ENCODE measurements around the gene KEAP1. TPM values are rescaled to one million over a fixed set of nuclear protein-coding genes. Genes with fewer than 3 reads are reported as not detected.

The KEAP1 gene
- total and polyA plus RNA-seq, 2 of the 13 experiments (the other 11 are each of a cell fraction or from before 2014, with no cell fraction given) = 56.7 to 72.9 TPM

DNA sequence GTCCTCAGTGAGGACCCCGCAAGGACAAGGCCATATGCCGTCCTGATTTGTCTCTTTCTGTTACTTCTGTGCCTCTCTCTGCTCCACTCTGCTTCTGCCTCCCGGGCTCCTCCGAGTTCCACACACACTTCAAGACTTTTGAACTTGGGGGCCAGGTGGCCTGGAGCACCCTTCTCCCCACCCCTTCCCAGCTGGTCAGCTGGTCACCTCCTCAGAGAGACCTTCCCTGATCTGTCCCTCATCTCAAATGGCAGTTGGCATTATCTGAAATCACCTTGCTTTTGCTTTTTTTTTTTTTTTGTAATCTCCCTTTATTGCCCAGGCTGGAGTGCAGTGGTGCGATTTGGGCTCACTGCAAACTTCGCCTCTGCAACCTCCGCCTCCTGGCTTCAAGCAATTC, 16.3 kb upstream of the KEAP1 start:
- 50% methylated on average over 7 of the region's 7 CpGs for WGBS (ENCODE audit: low lambda C conversion rate)
- Histone ChIP-seq H2AFZ (ENCODE audit: low read length) (no peak overlapping the region), H3K9ac (ENCODE audit: insufficient read depth, low read depth, low read length) (no peak overlapping the region), H3K4me2 (ENCODE audit: low read depth, low read length) (no peak overlapping the region), H3K9me3 (ENCODE audit: low read length) (no peaks in the 10 kb centered on the region), H3K79me2 (ENCODE audit: insufficient read depth, low read length) (no peaks in the 10 kb centered on the region), H4K20me1 (ENCODE audit: insufficient read depth, low read length) (no peaks in the 10 kb centered on the region), H3K36me3 (replicated peaks in 1 of 2; ENCODE audit: control insufficient read depth in 1 of 2, insufficient read depth in 2 of 2, low read length in 2 of 2) (no peaks in the 10 kb centered on the region), H3K4me1 (ENCODE audit: insufficient read depth, low read length) (peaks cover 48% of the 10 kb centered on the region), H3K27me3 (ENCODE audit: control insufficient read depth in 1 of 2, insufficient read depth in 2 of 2, low read length in 2 of 2) (peaks cover 13 to 57% of the 10 kb centered on the region in 2 experiments), H3K27ac (ENCODE audit: extremely low read length, insufficient read depth, low read length) (no peak overlapping the region), H3K4me3 (replicated peaks in 1 of 3; ENCODE audit: insufficient read depth in 1 of 3, low read depth in 2 of 3, low read length in 3 of 3) (no peak overlapping the region)
- in situ Hi-C loops (cut with HindIII; ENCODE audit: extremely low pct_ligation_motif_present, low pct_unique_long_range_greater_than_20kb) (no loop called here), intact Hi-C loops (cut with micrococcal nuclease; ENCODE audit: unreplicated experiment) (no loop called here)
- no TSS peak for BruUV-seq (replicated peaks)
- POLR2A ChIA-PET = no interaction called here
- TF ChIP-seq KMT2A (CRISPR knock-in tag; IDR thresholded peaks at IDR 0.05) (no peak), ZNF766 (CRISPR knock-in tag; IDR thresholded peaks at IDR 0.05; ENCODE audit: borderline replicate concordance) (no peak), DMTF1 (CRISPR knock-in tag; IDR thresholded peaks at IDR 0.05) (no peak)
- CTCF ChIA-PET (ENCODE audit: low intra/inter-chr PET ratio, low total read pairs) = no interaction called here
- DNase-seq (ENCODE audit: low spot score) = no peak
- no peak for FAIRE-seq
- no peak for ATAC-seq

DNA sequence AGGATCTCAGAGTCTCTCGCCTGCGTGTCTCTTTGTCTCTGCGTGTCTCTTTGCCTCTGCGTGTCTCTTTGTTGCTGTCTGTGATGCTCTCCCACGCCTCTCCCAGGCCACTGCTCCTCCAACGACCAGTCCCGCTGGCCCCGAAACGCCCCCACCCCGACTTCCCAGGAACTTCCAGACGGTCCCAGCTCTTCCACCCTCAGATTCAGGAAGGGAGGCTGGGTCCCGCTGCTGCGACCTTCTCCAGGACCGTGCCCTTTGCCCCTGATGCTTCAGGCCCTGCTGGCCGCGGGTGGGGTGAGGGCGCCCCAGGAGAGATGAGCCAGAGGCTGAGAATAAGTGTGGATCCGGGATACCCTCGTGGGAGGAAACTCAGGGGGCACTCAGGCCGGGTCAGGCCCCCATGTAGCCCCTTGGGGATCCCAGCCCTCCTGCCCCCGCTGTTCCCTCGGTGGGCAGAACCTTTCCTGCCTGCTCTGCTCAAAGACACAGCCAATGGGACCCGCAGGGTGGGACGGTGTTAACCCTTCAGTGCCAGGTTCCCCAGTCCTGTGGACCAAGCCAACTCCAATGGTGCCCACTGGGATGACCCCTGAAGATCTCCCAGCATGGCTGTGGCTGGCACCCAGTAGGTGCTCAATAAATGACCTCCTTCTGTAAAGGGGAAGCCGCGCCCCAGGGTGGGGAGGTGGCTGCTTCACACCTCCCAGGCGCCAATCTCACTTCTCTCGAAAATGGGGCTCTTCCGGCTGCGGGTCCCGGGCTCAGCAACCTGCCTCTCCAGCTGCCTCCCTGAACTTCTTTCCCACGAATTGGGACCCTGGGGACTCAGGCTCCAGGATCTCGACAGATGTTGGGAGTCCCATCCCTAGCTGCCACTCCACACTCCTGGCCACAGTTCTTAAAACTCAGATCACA, 15.5 kb upstream of the KEAP1 start:
- POLR2A ChIA-PET = no interaction called here
- Histone ChIP-seq H3K4me3 (replicated peaks in 1 of 3; ENCODE audit: insufficient read depth in 1 of 3, low read depth in 2 of 3, low read length in 3 of 3) (peak overlapping the region in 1 of 3 experiments; percentile 66; a peak in 1 of 6 replicates), H2AFZ (ENCODE audit: low read length) (no peak overlapping the region), H3K9me3 (ENCODE audit: low read length) (no peaks in the 10 kb centered on the region), H3K27me3 (ENCODE audit: control insufficient read depth in 1 of 2, insufficient read depth in 2 of 2, low read length in 2 of 2) (peaks cover 15 to 60% of the 10 kb centered on the region in 2 experiments), H3K4me2 (ENCODE audit: low read depth, low read length) (peak overlapping the region; percentile 74), H3K9ac (ENCODE audit: insufficient read depth, low read depth, low read length) (no peak overlapping the region), H3K36me3 (replicated peaks in 1 of 2; ENCODE audit: control insufficient read depth in 1 of 2, insufficient read depth in 2 of 2, low read length in 2 of 2) (no peaks in the 10 kb centered on the region), H4K20me1 (ENCODE audit: insufficient read depth, low read length) (no peaks in the 10 kb centered on the region), H3K79me2 (ENCODE audit: insufficient read depth, low read length) (no peaks in the 10 kb centered on the region), H3K27ac (ENCODE audit: extremely low read length, insufficient read depth, low read length) (no peak overlapping the region), H3K4me1 (ENCODE audit: insufficient read depth, low read length) (peaks cover 48% of the 10 kb centered on the region)
- intact Hi-C loops (cut with micrococcal nuclease; ENCODE audit: unreplicated experiment) (no loop called here), in situ Hi-C loops (cut with HindIII; ENCODE audit: extremely low pct_ligation_motif_present, low pct_unique_long_range_greater_than_20kb) (no loop called here)
- ATAC-seq (no peak; the same call in 2 of the 3 replicates), FAIRE-seq (no peak), DNase-seq (ENCODE audit: low spot score) (no peak)
- no TSS peak for BruUV-seq (replicated peaks)
- CTCF ChIA-PET (ENCODE audit: low intra/inter-chr PET ratio, low total read pairs) = no interaction called here
- WGBS (ENCODE audit: low lambda C conversion rate) = 26% methylated on average over 24 of the region's 33 CpGs
- TF ChIP-seq SMC3 (IDR thresholded peaks at IDR 0.05; ENCODE audit: low read length) (no peak), RXRA (CRISPR knock-in tag; IDR thresholded peaks at IDR 0.05) (no peak), ZNF652 (CRISPR knock-in tag; IDR thresholded peaks at IDR 0.05; ENCODE audit: borderline replicate concordance, low read depth) (0 out of 2 replicates have a peak, but pooled peaks have one; percentile 32)

All from HepG2 (cell line).